ENCODE results near the gene KCNAB2.

Gene KCNAB2

GRCh38 chr1:6099787-6100765, 54.4 kb downstream of the KCNAB2 start:
- H3K36me3 Mint-ChIP-seq = no peaks in the 10 kb centered on the region
- no peak overlapping the region for H3K4me3 Mint-ChIP-seq
- no peak overlapping the region for H3K27ac Mint-ChIP-seq
- no peaks in the 10 kb centered on the region for H3K4me1 Mint-ChIP-seq
- H3K27me3 Mint-ChIP-seq = no peaks in the 10 kb centered on the region
- H3K9me3 Mint-ChIP-seq = no peaks in the 10 kb centered on the region

GRCh38 chr1:6100861-6101783, 55.4 kb downstream of the KCNAB2 start:
- no peaks in the 10 kb centered on the region for H3K36me3 Mint-ChIP-seq
- H3K27me3 Mint-ChIP-seq = no peaks in the 10 kb centered on the region
- H3K9me3 Mint-ChIP-seq = no peaks in the 10 kb centered on the region
- no peaks in the 10 kb centered on the region for H3K4me1 Mint-ChIP-seq
- no peak overlapping the region for H3K4me3 Mint-ChIP-seq
- no peak overlapping the region for H3K27ac Mint-ChIP-seq

GRCh38 chr1:6101826-6102531, 56.3 kb downstream of the KCNAB2 start:
- Mint-ChIP-seq H3K9me3 (no peaks in the 10 kb centered on the region), H3K4me3 (no peak overlapping the region), H3K27ac (no peak overlapping the region), H3K27me3 (no peaks in the 10 kb centered on the region), H3K4me1 (no peaks in the 10 kb centered on the region), H3K36me3 (no peaks in the 10 kb centered on the region)

GRCh38 chr1:6102532-6102845, 56.8 kb downstream of the KCNAB2 start:
- H3K36me3 Mint-ChIP-seq = no peaks in the 10 kb centered on the region
- peaks cover under 1% of the 10 kb centered on the region for H3K27me3 Mint-ChIP-seq
- H3K4me1 Mint-ChIP-seq = no peaks in the 10 kb centered on the region
- H3K27ac Mint-ChIP-seq = no peak overlapping the region
- no peaks in the 10 kb centered on the region for H3K9me3 Mint-ChIP-seq
- H3K4me3 Mint-ChIP-seq = no peak overlapping the region

- no peaks in the 10 kb centered on the region for H3K9me3 Mint-ChIP-seq
- H3K4me3 Mint-ChIP-seq = no peak overlapping the region
- H3K4me1 Mint-ChIP-seq = no peaks in the 10 kb centered on the region
- H3K27ac Mint-ChIP-seq = no peak overlapping the region
- H3K27me3 Mint-ChIP-seq = peaks cover 6% of the 10 kb centered on the region
- no peaks in the 10 kb centered on the region for H3K36me3 Mint-ChIP-seq
Observed at GRCh38 chr1:6103111-6103853, 57.6 kb downstream of the KCNAB2 start.

GRCh38 chr1:6103854-6104530, 58.3 kb downstream of the KCNAB2 start:
- no peaks in the 10 kb centered on the region for H3K9me3 Mint-ChIP-seq
- H3K36me3 Mint-ChIP-seq = no peaks in the 10 kb centered on the region
- H3K27ac Mint-ChIP-seq = no peak overlapping the region
- H3K27me3 Mint-ChIP-seq = peaks cover 9% of the 10 kb centered on the region
- no peaks in the 10 kb centered on the region for H3K4me1 Mint-ChIP-seq
- no peak overlapping the region for H3K4me3 Mint-ChIP-seq

GRCh38 chr1:6104631-6105030, 58.9 kb downstream of the KCNAB2 start:
- H3K27ac Mint-ChIP-seq = no peak overlapping the region
- H3K27me3 Mint-ChIP-seq = peaks cover 9% of the 10 kb centered on the region
- no peaks in the 10 kb centered on the region for H3K36me3 Mint-ChIP-seq
- H3K4me3 Mint-ChIP-seq = no peak overlapping the region
- H3K9me3 Mint-ChIP-seq = no peaks in the 10 kb centered on the region
- H3K4me1 Mint-ChIP-seq = no peaks in the 10 kb centered on the region

- Mint-ChIP-seq H3K27ac (no peak overlapping the region), H3K36me3 (no peaks in the 10 kb centered on the region), H3K27me3 (peaks cover 11% of the 10 kb centered on the region)
Observed at GRCh38 chr1:6105218-6105679, 59.6 kb downstream of the KCNAB2 start.

GRCh38 chr1:6105763-6106162, 60.1 kb downstream of the KCNAB2 start:
- peaks cover 11% of the 10 kb centered on the region for H3K27me3 Mint-ChIP-seq
- no peak overlapping the region for H3K4me3 Mint-ChIP-seq
- no peak overlapping the region for H3K27ac Mint-ChIP-seq

More at GRCh38 chr1:6105218-6105679, 59.6 kb downstream of the KCNAB2 start:
- Mint-ChIP-seq H3K4me3 (no peak overlapping the region), H3K9me3 (no peaks in the 10 kb centered on the region), H3K4me1 (no peaks in the 10 kb centered on the region)

GRCh38 chr1:6106321-6106731, 60.6 kb downstream of the KCNAB2 start:
- no peak overlapping the region for H3K4me3 Mint-ChIP-seq
- H3K27me3 Mint-ChIP-seq = peaks cover 11% of the 10 kb centered on the region
- no peaks in the 10 kb centered on the region for H3K4me1 Mint-ChIP-seq
- H3K36me3 Mint-ChIP-seq = no peaks in the 10 kb centered on the region
- no peak overlapping the region for H3K27ac Mint-ChIP-seq
- no peaks in the 10 kb centered on the region for H3K9me3 Mint-ChIP-seq

More at GRCh38 chr1:6105763-6106162, 60.1 kb downstream of the KCNAB2 start:
- no peaks in the 10 kb centered on the region for H3K36me3 Mint-ChIP-seq
- H3K4me1 Mint-ChIP-seq = no peaks in the 10 kb centered on the region
- H3K9me3 Mint-ChIP-seq = no peaks in the 10 kb centered on the region

- Mint-ChIP-seq H3K27me3 (peaks cover 11% of the 10 kb centered on the region), H3K4me1 (no peaks in the 10 kb centered on the region), H3K9me3 (no peaks in the 10 kb centered on the region), H3K36me3 (no peaks in the 10 kb centered on the region), H3K4me3 (no peak overlapping the region), H3K27ac (no peak overlapping the region)
Observed at GRCh38 chr1:6106977-6107376, 61.3 kb downstream of the KCNAB2 start.

- Mint-ChIP-seq H3K36me3 (no peaks in the 10 kb centered on the region), H3K4me1 (no peaks in the 10 kb centered on the region), H3K9me3 (no peaks in the 10 kb centered on the region)
Observed at GRCh38 chr1:6107409-6108356, 62.0 kb downstream of the KCNAB2 start.

GRCh38 chr1:6108476-6108875, 62.8 kb downstream of the KCNAB2 start:
- peaks cover 11% of the 10 kb centered on the region for H3K27me3 Mint-ChIP-seq
- no peak overlapping the region for H3K4me3 Mint-ChIP-seq

More at GRCh38 chr1:6107409-6108356, 62.0 kb downstream of the KCNAB2 start:
- Mint-ChIP-seq H3K27ac (no peak overlapping the region), H3K27me3 (peaks cover 11% of the 10 kb centered on the region), H3K4me3 (no peak overlapping the region)

More at GRCh38 chr1:6108476-6108875, 62.8 kb downstream of the KCNAB2 start:
- no peaks in the 10 kb centered on the region for H3K36me3 Mint-ChIP-seq
- no peaks in the 10 kb centered on the region for H3K9me3 Mint-ChIP-seq
- no peaks in the 10 kb centered on the region for H3K4me1 Mint-ChIP-seq
- no peak overlapping the region for H3K27ac Mint-ChIP-seq

All from activated naive CD4-positive, alpha-beta T cell treated with anti-CD3 and anti-CD28 coated beads, Interleukin-2, amount 50 U/mL, for 24 hours (primary cell).